Common myeloid progenitor, CD34-positive (primary cell): ENCODE results near the gene SRC.

Experiments used
- CTCF ChIA-PET: fragments of 350-600 bp; sonication (Branson Sonifier 250); formaldehyde crosslinking; loops from one replicate; lab custom pipeline; 2021; ENCODE audit warnings: antibody characterized with exemption; lab: Charles Lee
- POLR2A ChIA-PET: fragments of 350-600 bp; sonication (Branson Sonifier 250); formaldehyde crosslinking; loops from one replicate; lab custom pipeline; 2021; ENCODE audit warnings: antibody characterized with exemption; lab: Charles Lee
- DNase-seq, 3 donors: peaks; one replicate each; pipeline versions ENCODE4 v3.0.0 to v3.0.0-alpha.2; 2013
- H3K27ac ChIP-seq, 2 experiments: 1 replicate in 1 of 2; 2 replicates in 1 of 2; pipeline ENCODE4 v1.7.0; 2013; ENCODE audit warnings: inconsistent platforms in 2 of 2, low read length in 2 of 2, mild to moderate bottlenecking in 2 of 2, low read depth in 1 of 2, moderate library complexity in 1 of 2; ENCODE audit not compliant: severe bottlenecking in 2 of 2, insufficient read depth in 1 of 2, poor library complexity in 1 of 2
- H3K27me3 ChIP-seq, 5 experiments: replicated peaks in 2 of 5; 1 replicate in 3 of 5; 2 replicates in 2 of 5; pipeline versions ENCODE4 v1.6.1 to v1.7.0; 2013; ENCODE audit warnings: low read length in 4 of 5, mild to moderate bottlenecking in 2 of 5, moderate library complexity in 2 of 5, inconsistent platforms in 1 of 5; ENCODE audit not compliant: insufficient read depth in 5 of 5, control insufficient read depth in 4 of 5
- H3K36me3 ChIP-seq, 4 experiments: 1 replicate in 2 of 4; 2 replicates in 2 of 4; pipeline versions ENCODE4 v1.6.1 to v1.7.0; 2013; ENCODE audit warnings: low read length in 3 of 4, control low read depth in 1 of 4, mild to moderate bottlenecking in 1 of 4; ENCODE audit not compliant: control insufficient read depth in 4 of 4, insufficient read depth in 4 of 4
- H3K4me1 ChIP-seq, 4 experiments: 1 replicate in 3 of 4; 2 replicates in 1 of 4; pipeline versions ENCODE4 v1.6.1 to v1.7.1; 2013; ENCODE audit warnings: low read length in 3 of 4, mild to moderate bottlenecking in 3 of 4, control low read depth in 1 of 4, inconsistent platforms in 1 of 4, moderate library complexity in 1 of 4; ENCODE audit not compliant: control insufficient read depth in 4 of 4, insufficient read depth in 4 of 4; ENCODE audit errors: control extremely low read depth in 1 of 4
- H3K4me3 ChIP-seq, 7 experiments: 1 replicate in 4 of 7; 2 replicates in 3 of 7; pipeline versions ENCODE4 v1.5.1 to v1.7.0; 2013; ENCODE audit warnings: mild to moderate bottlenecking in 7 of 7, low read length in 6 of 7, moderate library complexity in 6 of 7, inconsistent platforms in 2 of 7, low read depth in 2 of 7, control low read depth in 1 of 7; ENCODE audit not compliant: insufficient read depth in 4 of 7, control insufficient read depth in 1 of 7; ENCODE audit errors: extremely low read depth in 1 of 7
- H3K9me3 ChIP-seq, 5 experiments: 1 replicate in 4 of 5; 2 replicates in 1 of 5; pipeline versions ENCODE4 v1.6.1 to v1.7.1; 2013; ENCODE audit warnings: low read length in 4 of 5, mild to moderate bottlenecking in 2 of 5, inconsistent platforms in 1 of 5, low read depth in 1 of 5, moderate library complexity in 1 of 5; ENCODE audit not compliant: control insufficient read depth in 4 of 5, insufficient read depth in 2 of 5; ENCODE audit errors: control extremely low read depth in 1 of 5
- WGBS: methylation state at CpG from one replicate; pipeline ENCODE4 v1.1.5; 2013; ENCODE audit not compliant: insufficient coverage; 5-methylcytosine and 5-hydroxymethylcytosine counted together

Gene SRC

DNA sequence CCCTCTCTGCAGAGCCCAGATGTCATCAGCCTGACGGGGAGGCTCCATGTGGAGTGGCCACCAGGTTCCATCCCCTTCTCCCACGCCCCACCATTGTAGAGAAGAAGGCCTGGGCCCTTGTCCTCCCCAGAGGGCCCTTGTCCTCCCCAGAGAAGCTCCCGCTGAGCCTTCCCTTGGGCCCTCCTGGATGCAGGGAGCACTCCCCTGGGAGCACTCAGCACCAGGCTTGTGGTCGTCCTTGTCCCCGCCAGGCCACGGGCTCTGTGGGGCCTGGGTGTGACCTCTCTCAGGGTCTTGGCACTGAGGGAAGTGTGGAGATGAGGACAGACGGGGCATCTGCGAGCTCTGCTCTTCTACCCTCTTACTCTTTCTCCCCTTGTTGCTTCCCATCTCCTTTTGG, 91.7 kb downstream of the SRC start:
- Histone ChIP-seq H3K27me3 (peaks cover 0 to 2% (median 0%) of the 10 kb centered on the region in 5 experiments), H3K27ac (no peak overlapping the region), H3K4me1 (peaks cover 2 to 6% (median 4%) of the 10 kb centered on the region in 4 experiments), H3K4me3 (no peak overlapping the region), H3K36me3 (no peaks in the 10 kb centered on the region), H3K9me3 (no peaks in the 10 kb centered on the region)
- ChIA-PET POLR2A (no interaction called here), CTCF (interaction anchor here (0.8 kb wide), 1 partner anchor 27 kb away, joined by 3 read pairs; no protein-coding TSS in a partner anchor)
- WGBS: 95% methylated on average over 4 of the region's 8 CpGs
- no peak for DNase-seq

DNA sequence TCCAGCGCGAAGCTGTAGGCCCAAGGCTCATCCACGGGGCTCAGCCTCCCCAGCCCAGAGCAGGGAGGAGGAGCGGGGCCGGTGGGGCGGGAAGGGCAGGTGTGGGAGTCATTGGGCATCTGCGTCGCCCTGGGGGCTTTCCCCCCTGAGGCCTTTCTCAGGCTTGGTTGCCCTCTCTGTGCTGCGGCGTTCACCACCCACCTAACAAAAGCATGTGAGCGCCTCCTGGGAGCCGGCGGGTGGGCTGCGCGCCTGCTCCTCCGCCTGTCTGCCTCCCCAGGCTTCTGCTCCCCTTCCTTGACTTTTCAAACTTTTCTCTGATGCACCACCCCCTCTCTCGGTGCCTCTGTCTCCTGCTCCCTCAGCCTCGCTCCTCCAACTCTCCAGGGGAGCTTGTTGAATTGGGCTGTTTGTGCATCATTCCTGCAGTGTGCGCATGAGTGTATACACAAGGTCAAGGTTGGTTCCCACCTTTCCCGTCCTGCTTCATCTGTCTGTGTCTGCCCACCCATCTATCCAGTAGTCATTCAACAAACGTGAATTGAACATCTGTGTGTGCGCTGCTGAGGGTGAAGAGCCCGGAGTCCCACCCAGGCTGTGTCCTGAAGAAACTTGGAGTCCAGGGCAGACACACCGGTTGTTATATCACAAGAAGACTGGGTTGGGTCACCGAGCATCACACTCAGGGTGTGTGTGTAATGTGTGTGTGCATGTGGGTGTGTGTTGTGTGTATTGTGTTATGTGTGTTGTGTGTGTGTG, 92.7 kb downstream of the SRC start:
- no peaks in the 10 kb centered on the region for H3K36me3 ChIP-seq
- ChIA-PET POLR2A (no interaction called here), CTCF (no interaction called here)
- H3K4me1 ChIP-seq: peaks cover 2 to 9% (median 4%) of the 10 kb centered on the region in 4 experiments
- H3K9me3 ChIP-seq: no peaks in the 10 kb centered on the region
- WGBS: over 99% methylated on average over 20 of the region's 25 CpGs
- H3K27ac ChIP-seq: no peak overlapping the region
- no peaks in the 10 kb centered on the region for H3K27me3 ChIP-seq
- DNase-seq: no peak
- no peak overlapping the region for H3K4me3 ChIP-seq

DNA sequence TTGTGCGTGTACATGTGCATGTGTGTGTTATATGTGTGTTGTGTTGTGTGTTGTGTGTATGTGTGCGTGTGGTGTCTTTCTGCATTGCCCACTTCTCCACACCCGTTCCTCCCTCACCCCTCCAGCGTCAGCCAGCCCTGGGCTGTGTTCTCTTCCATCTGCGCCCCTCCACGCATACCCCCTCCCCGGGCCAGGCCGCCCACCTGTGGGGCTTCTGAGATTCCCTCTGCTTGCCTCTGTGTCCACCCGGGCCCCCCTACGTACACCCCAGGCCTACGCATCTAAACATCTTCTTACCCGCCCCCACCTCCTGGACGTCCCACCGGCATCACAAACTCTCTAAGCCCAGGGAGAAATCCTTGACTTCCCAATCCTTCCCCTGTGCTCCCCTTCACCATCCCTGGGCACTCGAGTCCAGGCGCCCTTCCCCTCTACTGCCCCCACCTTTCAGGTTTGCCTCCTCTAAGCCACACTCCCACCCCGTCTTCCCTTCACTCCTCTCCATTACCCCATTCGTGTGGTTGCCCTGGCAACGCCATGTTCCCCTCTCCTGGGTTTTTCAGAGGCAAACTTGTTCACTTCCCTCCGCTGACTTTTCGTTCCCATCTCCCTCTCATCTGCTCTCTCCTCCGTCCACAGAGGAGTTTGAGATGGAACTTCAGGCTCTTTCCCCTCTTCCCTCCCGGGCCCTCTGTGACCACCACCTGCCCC, 93.4 kb downstream of the SRC start:
- CTCF ChIA-PET: no interaction called here
- WGBS: 91% methylated on average over 11 of the region's 23 CpGs
- Histone ChIP-seq H3K4me1 (peaks cover 2 to 11% (median 4%) of the 10 kb centered on the region in 4 experiments), H3K4me3 (no peak overlapping the region), H3K27me3 (no peaks in the 10 kb centered on the region), H3K27ac (no peak overlapping the region), H3K9me3 (no peaks in the 10 kb centered on the region), H3K36me3 (no peaks in the 10 kb centered on the region)
- POLR2A ChIA-PET: no interaction called here
- DNase-seq: no peak

DNA sequence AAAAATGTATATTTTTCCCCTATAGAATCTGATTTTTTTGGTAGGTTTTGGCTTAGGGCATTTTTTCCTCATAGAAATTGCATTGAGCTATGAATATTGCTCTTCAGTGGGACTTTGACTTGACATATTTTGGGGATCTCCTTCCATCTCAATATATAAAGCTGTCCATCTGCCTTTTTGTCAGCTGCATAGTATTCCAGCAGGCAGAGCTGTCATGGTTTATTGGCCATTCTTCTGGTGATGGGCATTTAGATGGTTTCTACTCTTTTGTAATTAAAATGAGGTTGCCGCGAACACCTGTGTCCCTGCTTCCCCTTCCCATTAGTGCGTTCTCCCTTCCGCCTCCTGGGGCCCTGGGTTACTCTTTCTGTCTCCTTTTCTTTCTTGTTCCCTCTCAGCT, 95.1 kb downstream of the SRC start:
- H3K4me3 ChIP-seq: no peak overlapping the region
- no peak for DNase-seq
- ChIA-PET CTCF (no interaction called here), POLR2A (no interaction called here)
- no peaks in the 10 kb centered on the region for H3K36me3 ChIP-seq
- 83% methylated on average over 1 of the region's 4 CpGs for WGBS
- H3K27me3 ChIP-seq: no peaks in the 10 kb centered on the region
- H3K9me3 ChIP-seq: no peaks in the 10 kb centered on the region
- H3K4me1 ChIP-seq: peaks cover 2 to 11% (median 4%) of the 10 kb centered on the region in 4 experiments
- no peak overlapping the region for H3K27ac ChIP-seq

DNA sequence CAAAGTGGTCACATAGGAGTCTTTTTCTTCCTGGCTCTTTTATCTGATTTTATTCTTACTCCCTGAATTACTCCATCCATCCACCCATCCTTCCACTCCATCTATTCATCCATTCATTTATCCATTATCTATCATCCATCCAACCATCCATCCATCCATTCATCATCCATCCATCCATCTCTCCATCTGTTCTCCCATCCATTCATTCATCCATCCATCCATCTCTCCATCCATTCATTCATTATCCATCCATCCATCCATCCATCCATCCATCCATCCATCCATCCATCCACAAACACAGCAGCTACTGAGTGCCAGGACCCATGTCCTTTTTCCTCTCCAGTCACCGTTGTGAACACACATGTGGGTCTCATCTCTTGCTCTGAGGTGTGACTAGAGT, 96.6 kb downstream of the SRC start:
- Histone ChIP-seq H3K27me3 (no peaks in the 10 kb centered on the region), H3K4me3 (no peak overlapping the region), H3K36me3 (no peaks in the 10 kb centered on the region), H3K9me3 (no peaks in the 10 kb centered on the region), H3K4me1 (peaks cover 2 to 11% (median 4%) of the 10 kb centered on the region in 4 experiments), H3K27ac (no peak overlapping the region)
- ChIA-PET CTCF (no interaction called here), POLR2A (interaction anchor here (0.7 kb wide), 1 partner anchor 218 kb away, joined by 3 read pairs; no protein-coding TSS in a partner anchor)
- 100% methylated on average over 1 of the region's 1 CpG for WGBS
- no peak for DNase-seq

DNA sequence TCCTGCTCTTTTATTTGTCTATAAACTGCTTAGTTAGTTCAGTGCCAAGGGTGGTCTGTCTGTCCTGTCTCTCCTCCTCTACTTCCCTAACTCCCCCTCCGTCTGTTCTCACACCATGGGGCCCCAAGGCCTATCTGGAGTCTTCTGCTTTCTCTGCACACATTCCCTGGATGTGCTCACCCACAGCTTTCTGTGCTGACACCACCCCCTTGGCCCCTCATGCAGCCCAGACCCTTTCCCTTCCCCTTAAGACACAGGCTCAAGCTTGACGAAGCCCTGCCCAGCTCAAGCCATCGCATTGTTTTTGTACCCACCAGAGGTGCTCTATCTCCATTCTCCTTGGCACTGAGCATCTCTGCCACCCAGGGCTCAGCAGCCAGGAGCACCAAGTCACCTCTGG, 97.0 kb downstream of the SRC start:
- DNase-seq: no peak
- Histone ChIP-seq H3K27me3 (no peaks in the 10 kb centered on the region), H3K36me3 (no peaks in the 10 kb centered on the region), H3K4me1 (peaks cover under 1 to 9% (median 3%) of the 10 kb centered on the region in 4 experiments), H3K4me3 (no peak overlapping the region), H3K9me3 (no peaks in the 10 kb centered on the region), H3K27ac (no peak overlapping the region)
- ChIA-PET CTCF (no interaction called here), POLR2A (no interaction called here)
- WGBS: 94% methylated on average over 3 of the region's 3 CpGs

DNA sequence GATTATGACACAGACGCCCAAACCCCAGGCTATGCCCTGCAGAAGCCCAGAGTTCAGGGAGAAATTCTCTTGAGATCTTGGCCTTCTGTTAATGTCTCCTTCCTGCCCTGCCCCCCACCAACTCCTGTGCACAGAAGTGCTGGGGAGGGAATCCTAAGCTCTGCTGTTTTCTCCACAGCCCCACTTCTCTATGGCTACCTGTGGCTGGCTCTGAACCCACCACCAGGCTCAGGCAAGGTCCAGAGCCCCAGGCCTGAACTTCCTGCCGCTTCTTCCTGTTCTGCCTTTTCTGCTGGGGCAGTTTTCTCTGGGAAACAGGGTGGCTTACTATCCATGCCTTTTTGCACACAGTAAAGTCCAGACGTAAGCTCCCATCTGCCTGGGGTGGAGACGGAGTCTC, 97.7 kb downstream of the SRC start:
- H3K4me1 ChIP-seq: peaks cover 0 to 6% (median 0%) of the 10 kb centered on the region in 4 experiments
- no peaks in the 10 kb centered on the region for H3K9me3 ChIP-seq
- no peak overlapping the region for H3K4me3 ChIP-seq
- DNase-seq: no peak
- H3K27ac ChIP-seq: no peak overlapping the region
- no peaks in the 10 kb centered on the region for H3K36me3 ChIP-seq
- no peaks in the 10 kb centered on the region for H3K27me3 ChIP-seq
- ChIA-PET POLR2A (no interaction called here), CTCF (no interaction called here)
- WGBS: 96% methylated on average over 3 of the region's 4 CpGs
